Measurements from ENCODE around the gene ADARB2.

ADARB2 gene

DNA sequence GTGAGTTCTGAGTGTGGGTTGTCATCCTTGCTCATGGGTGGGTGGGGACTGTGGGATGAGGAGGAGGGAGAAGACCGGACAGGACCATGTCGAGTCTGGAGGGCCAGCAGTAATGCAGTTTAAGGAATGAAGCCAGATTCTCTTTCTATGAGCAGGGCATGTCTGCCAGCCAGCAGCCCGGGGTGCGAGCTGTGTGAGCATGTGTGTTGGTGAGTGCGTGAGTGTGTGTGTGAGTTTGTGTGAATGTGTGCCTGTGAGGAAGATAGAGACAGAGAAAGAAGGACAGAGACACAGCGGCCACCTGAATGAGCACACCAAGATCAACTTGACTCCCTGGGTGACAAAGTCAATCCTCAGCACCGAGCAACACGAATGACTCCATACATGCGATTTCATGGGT, 52.3 kb downstream of the ADARB2 start:
- FAIRE-seq: no peak

DNA sequence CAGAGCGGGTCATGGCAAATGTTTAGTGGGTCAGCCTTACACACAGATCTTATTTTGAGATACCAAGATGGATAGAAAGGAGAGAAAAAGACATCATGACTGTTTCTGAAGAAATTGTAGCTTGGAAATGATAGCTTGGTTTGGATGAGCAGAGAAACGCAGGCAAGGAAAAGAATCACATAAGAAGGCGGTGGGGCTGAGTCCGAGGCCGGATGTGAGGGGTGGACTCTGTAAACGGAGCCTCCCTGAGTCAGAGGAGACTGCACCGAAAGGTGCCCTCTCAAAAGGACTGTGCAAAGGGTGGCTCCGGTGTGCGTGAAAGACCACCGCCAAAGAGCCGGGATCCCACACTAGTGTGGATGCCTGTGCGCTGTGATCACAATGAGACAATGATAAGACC, 53.7 kb downstream of the ADARB2 start:
- FAIRE-seq: no peak

DNA sequence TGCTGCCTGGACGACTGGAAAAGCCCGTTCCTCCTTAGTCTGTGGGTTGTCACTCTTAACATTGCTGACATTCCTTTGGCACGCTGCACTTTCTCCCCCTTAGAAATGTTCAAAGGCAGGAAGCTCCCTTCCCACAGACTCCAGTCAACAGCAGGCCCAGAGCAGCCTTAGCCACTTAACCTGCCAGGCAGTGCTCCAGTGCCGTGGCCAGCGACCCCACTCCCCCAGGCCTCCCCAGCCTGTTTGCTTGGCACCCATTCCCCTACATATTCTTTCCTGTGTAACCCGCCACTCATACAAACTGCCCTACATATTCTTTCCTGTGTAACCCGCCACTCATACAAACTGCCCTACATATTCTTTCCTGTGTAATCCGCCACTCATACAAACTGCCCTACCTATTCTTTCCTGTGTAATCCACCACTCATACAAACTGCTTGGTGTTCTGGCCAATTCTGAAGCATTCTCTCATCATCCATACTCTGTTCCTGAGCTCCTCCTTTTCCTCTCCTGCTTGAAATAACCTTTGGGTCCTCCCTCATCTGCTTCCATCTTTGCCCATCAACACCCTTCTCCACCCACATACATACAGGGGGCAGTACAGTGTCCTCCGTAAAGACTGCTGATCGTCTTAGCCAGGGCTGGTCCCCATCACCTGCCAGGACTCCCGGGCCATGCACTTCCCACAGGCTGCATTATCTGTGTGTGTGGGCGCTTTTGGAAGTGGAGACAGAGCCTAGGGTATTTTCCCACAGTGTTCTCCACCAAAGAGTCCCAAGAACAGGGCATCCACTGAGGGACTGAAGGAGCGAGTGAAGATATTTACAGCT, 57.3 kb downstream of the ADARB2 start:
- no peak for FAIRE-seq

DNA sequence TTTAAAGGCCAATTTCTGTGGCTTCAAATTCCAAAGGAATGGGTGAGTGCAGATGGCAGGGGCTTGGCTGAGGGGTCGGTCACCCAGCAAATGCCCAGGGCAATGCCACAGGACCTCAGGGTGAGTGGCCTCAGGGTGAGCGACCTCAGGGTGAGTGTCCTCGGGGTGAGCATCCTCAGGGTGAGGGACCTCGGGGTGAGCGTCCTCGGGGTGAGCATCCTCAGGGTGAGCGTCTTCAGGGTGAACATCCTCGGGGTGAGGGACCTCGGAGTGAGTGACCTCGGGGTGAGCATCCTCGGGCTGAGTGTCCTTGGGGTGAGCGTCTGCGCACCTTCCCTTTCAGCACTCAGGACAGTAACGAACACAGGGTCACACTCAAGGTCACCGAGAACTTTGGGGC, 59.2 kb downstream of the ADARB2 start:
- FAIRE-seq: no peak

DNA sequence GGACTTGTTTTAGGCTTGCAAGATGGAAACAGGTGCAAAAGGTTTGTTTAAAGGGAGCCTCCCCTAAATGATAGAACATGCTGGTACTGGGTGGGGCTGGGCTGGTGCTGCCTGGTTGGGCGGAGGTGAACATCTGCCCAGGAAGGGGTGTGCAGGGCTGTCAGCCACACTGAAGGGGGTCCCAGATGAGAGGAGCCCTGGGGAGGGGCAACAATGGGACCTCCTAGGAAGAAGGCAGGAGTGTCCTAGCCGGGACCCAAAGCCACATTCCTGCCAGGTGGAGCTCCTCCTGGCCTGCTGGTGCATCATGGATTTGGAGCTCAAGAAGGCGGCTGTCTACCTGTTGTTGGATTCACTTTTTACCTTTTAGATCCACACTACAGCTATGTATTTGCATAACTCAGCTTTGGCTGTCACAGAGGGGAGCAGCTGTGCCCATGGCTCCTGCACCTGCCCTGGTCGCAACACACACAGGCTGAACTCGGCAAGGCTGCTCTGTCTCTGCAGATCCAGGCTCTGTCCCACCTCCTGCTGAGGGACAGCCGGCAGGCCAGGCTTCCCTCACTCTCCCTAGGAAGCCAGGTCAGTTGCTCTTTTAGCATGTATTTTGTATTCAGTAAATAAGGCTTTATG, 59.9 kb downstream of the ADARB2 start:
- FAIRE-seq: no peak

DNA sequence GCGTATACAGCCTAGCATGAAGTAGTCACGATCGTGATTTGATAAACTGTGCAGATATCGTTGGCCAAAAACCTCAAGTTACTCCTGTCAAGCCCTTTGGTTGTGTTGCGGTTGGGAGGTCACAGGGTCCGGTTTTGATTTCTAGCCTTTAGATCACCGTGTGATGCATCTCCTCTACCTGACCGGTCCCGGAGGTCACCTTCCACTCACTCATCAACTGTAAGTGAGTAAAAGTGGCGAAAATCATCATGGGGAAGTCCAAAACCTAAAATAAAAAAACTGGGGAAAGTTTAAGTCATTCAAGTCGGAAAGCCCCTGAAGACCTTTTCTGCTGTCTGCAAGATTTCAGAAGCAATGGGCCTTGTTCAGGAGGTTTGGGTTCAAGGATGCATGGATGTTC, 62.8 kb downstream of the ADARB2 start:
- no peak for FAIRE-seq

DNA sequence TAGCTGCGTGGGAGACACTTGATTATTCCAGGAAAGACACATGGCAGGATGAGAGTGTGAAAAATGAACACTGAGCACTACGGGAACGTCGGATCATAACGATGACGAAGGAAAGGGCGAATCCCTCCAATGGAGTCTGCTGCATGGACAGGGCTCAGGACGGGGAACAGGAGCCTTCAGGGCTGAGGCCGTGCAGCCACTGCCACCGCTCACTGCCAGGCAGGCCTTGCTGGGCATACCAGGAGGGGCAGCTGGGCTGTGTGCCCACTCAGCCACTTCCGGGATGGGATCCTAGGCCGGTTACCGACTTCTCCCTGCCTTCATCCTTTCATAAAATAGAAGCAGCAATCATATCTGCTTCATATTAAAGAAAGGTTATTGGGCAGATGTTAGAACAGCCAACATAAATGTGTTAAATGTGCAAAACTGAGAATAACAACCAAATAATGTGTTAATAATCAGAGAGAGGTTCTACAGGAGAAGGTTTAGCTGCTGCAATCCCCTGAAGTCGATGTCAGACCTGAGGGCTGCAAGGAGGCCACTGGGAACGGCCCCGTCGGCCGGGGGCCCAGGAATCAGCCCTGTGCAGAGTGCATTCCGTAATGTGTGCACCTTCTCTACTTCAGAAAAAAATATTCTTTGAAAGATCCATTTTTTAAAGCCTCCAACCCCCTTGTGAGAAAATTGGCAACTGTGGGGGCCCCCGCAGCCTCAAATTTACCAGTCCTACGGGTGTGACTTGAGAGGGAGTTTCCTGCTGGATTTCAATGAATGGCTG, 63.6 kb downstream of the ADARB2 start:
- FAIRE-seq: no peak

DNA sequence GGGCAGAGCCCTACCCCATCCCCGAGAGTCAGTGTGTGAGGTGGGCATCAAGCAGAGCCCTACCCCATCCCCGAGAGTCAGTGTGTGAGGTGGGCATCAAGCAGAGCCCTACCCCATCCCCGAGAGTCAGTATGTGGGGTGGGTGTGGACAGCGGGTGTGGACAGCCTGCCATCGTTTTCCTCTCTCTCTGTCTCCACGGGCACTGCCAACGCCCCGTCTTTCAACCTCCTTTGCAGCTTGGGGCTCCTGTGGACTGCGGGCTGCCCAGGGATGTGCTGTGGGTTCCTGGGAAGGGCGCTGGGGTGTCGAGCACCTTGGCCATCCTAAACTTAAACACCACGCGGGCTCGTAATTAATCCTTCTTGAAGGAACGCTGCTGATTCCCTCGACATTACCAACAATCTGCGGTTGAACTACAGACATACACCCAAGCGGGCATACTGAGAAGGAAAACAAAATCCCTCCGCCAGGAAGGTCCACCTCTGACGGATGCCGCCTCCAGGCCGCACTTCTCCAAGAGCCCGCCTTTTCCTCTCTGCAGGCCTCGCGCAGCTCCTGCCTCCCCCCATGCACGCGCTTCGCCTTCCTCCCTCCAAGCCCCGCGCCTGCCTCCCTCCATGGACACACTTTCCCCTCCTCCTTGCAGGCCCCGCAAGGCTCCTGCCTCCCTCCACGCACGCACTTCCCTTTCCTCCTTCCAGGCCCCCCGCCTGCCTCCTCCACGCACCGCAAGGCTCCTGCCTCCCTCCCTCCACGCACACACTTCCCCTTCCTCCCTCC, 65.1 kb downstream of the ADARB2 start:
- no peak for FAIRE-seq

DNA sequence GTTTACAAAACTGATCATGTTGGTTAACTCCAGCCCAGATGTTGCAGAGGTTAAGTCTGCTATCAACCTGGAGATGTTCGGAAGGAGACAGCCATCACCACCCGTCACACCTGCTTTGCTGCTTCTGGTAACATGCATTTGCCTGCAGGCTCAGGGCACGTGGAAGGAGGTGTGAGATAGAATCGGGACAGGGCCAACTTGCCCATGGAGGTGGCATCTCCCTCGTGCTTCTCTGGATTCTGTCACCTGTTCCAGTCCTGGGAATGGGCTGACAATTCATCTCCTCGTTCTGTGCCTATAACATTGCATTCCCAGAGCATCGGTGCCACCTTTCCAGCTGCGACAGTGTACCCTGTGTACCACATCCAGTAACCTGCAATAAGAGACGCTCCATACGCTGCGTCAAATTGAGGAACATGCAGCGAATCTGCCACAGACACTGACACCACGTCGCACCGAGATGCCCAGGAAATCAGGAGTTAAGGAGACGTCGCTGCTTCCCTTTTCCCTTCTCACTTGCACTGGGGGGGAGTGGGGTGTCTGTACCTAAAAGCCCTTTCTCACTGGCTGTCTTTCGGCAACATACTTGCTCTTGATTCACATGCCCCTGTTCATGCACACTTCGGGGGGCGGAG, 65.8 kb downstream of the ADARB2 start:
- FAIRE-seq: no peak

DNA sequence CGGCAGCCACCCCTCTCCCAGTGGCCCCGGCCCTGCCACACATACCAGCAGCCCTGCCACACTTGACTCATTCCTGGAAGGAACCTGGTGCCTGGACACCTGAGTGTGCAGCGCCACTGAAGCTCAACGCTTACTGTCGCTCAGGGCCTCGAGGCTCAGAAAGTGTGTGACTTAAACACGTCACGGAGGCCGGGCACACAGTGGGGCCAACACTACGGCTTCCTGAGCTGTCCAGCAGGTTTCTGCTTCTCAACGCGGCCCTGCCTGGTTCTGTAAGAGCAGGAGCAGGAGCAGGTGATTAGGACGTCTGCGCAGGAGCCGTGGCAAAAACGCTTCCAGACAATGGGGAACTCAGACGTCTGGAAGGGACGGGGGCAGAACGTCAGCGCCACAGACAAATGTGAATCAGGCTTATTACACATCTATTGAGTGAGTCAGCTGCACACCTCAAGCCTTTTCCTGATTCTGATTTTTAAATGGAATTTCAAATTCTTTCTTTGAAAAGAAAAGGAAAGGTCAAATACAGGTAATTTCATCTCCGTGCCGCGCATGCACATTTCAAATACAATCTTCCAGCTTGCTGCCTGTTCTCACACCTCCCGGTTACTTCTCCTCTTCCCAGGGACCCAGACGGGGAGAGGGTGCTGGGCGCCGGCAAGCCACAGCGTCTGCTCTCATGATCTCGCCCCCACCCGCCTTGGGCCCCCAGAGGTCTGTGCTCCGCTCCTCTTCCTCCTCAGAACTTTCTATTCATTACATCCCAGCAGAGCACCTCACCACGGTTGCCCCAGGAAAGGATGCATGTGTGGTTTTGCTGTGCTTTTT, 66.6 kb downstream of the ADARB2 start:
- FAIRE-seq: no peak

DNA sequence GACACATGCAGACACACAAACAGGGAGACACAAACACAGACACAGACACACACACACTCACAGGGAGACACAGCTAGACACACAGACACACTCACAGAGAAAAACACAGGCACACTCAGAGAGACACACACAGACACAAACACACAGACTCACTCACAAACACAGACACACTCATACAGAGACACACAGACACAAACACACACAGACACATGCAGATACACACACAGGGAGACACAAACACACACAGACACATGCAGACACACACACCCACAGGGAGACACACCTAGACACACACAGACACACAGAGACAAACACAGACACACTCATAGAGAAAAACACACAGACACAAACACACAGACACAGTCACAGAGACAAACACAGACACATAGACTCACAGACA, 67.9 kb downstream of the ADARB2 start:
- FAIRE-seq: no peak

DNA sequence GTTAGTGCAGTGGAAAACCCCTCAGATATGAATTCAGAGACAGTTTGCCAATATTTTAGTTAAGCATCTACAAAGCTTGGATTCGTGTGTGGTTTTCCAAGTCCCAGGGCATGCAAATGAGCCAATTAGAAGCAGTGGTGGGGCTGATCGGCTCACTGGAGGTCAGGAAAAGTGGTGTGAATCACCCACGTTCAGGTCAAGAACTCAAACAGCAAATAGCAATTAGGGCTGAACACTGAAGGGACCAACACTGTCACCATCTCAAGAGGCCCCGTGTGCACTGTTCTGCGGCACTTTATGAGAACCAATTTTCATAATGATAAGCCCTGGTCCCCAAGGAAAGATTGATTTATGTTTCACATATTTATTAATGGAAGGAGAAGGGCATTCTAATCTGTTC, 68.9 kb downstream of the ADARB2 start:
- no peak for FAIRE-seq

DNA sequence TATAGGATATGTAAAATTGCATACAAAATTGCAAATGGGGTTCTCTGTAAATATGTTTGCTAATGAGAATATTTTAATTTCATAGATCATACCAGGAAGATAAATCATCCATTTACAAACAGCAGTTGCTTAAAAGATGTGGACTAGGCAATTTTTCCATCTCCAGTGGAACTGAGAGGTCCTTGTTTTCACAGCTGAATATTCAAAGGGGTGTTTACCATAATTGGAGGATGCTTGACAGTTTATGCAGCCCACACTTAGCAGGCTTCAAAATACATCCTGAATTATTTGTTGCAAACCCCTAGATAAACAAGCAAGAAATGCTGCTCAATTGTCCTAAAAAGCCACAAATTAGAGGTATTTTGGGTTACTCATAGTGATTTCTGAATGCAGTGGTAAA, 69.9 kb downstream of the ADARB2 start:
- no peak for FAIRE-seq

DNA sequence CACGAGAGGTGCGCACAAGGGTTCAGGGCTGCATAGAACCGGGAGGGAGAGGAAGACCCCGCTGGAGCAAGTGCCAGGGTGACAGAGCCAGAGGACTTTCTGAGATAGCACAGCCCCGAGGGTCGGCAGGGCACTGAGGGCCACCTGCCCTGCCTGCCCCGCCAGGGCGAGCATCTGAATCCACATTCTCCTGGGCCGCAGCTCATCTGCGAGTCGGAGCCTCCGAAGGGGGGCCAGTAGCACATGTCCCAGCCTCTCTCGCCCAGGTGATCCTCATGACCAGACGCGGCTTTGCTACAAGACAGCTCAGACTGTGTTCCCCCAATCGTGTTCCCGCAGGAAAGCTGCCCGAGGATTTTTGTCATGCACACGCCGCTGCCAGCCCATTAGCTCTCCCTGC, 71.2 kb downstream of the ADARB2 start:
- FAIRE-seq: no peak

DNA sequence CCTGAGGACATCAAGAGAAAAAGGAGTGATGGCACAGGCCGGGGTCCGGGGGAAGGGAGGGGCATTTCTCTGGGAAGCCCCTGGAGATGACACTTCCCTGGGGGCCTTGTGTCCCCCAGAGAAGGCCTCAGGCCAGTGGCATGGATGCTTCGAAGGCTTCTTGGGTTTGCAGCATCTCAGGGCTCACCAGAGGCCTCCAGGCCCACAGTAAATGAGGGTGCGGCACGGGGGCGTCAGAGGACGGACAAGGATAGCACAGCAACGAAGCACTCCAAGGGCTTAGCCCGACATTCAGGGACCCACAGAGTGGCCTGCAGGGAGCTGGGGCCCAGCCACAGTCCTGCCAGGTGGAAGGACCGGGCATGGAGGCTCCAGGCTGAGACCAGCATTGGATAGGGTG, 71.6 kb downstream of the ADARB2 start:
- no peak for FAIRE-seq

DNA sequence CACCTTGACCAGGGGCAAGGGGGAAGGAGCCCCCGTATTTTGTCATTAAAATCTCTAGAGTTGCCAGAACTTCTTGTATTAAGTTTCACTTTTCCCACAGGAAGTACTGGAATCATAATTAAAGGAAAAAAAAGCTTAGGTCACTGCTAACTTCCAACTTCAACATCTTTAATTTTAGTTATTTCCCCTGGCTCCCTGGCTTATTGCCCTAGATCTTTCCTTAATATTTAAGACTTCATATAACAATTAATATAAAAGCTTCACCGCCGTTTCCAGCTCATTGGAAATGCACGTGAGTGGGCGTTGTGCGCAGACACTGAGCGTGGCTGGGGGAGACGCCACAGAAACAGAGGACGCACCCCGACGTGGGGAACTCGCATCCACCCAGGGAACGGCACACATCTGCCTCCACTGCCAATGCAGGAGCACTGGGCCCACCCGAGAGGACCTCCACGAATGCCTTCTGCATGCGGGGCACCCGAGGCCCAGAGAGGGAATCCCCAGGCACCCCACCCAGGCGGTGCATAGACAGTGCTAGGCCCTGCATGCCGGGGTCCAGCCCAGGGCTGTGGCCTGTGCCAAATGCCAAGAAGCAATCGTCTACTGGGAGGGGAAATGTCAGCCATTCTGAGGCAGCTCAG, 72.2 kb downstream of the ADARB2 start:
- no peak for FAIRE-seq

DNA sequence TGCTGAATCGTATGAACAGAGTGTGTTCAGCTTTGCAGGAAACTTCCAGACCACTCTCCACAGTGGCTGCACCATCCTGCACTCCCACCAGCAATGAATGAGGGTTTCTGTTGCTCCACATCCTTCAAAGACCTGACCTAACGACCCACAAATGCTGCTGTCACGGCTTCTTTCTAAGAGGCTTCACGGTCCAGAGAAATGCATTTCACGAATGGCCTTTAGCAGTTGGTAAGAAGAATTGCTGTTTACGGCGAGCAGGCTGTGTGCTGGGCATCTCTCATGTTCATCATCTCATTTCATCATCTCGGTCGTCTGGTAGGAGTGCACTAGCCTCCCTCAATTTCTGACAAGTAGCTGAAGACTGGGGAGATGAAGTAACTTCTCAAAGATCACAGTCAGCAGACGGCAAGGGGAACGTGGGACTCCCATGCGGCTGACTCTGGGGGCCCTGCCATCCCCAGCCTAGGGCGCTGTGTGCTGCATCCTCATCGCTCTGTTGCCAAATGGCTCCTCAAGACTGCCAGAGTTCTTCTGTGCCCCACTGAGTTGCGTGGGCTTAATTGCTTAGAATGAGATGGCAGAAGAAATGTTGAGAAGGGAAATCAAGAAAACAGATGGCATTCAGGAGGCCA, 72.9 kb downstream of the ADARB2 start:
- no peak for FAIRE-seq

DNA sequence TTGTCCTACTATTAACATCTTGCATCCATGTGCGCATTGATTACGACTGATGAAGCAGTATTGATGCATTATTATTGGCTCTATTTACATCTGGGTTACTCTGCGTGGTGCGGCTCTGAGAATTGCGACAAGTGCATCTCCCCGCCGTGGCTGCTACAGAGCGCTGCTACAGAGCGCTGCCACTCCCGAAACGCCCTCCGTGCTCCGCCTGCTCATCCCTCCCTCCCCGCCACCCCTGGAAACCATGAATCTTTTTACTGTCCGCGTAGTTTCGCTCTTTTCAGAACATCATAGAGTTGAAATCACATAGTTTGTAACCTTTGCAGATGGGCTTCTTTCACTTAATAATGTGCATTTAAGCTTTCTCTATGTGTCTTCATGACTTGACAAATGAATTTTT, 74.1 kb downstream of the ADARB2 start:
- no peak for FAIRE-seq

DNA sequence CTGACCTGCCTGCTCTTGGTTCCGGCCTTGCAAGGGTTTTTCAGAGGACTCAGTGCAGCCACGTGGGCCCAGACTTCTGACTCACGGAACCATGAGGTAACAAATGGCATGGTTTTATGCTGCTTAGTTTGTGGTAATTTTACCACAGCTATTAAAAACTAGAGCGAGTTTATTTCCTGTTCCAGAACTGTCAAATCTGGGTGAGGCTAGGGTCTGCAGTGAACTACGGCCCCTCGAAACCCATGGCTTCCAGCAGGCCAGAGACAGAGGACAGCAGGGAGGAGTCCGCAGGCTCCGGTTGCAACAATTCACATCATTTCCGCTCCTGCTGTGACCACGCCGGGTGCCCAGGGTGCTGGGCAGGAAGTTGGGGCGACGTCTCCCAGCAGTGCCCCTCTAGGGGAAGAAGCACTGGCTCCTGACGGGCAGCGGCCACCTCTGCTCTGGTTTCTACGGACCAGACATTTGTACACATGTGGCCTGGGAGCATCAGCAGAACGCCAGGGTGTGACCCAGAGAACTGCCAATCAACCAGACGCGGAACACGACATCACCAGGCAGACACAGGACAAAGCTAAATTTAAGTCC, 74.8 kb downstream of the ADARB2 start:
- no peak for FAIRE-seq

DNA sequence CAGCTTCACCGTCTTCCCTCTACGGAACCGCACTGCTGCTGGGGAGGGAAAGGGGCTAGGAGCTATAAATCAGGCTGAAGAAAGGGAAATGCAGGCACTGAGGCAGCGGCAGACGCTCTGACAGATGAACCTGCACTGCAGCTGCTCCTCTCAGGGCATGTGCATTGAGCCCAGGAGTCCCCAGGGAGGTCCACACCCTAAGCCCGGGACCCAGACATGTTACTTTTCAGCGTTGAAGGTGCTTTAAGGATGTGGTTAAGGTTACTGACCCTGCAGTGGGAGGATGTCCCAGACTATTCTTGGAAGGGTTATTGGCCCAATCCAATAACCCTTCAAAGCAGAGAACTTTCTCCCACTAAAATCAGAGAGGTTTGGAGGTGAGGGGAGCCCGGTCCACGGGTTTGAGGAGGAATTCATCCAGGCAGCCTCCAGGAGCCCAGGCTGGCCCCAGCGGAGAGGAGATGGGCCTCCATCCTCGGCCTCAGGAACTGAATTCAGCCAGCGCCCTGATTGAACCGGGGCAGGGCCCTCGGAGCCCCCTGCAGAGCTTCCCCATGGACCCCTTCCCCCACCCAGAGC, 75.4 kb downstream of the ADARB2 start:
- no peak for FAIRE-seq
